Stomach smooth muscle (tissue), 2 donors: ENCODE measurements around the gene ZNF768.
A peak's percentile ranks its signal among the peaks of the same experiment; 100 is the strongest.
"Not testable (repeated sequence)": the region's sequence is repeated elsewhere in the genome, so short reads cannot be mapped to it uniquely, and the experiment has no call there.

Source experiments
- H3K27ac ChIP-seq: one replicate; pipeline ENCODE4 v1.7.0; 2013; ENCODE audit warnings: mild to moderate bottlenecking, low read length, inconsistent platforms
- H3K27me3 ChIP-seq, 2 donors: one replicate each; pipeline ENCODE4 v1.7.0; 2013; ENCODE audit warnings: low read length in 2 of 2; ENCODE audit not compliant: insufficient read depth in 2 of 2, control insufficient read depth in 1 of 2
- H3K36me3 ChIP-seq, 2 donors: one replicate each; pipeline ENCODE4 v1.7.0; 2013; ENCODE audit warnings: low read length in 2 of 2; ENCODE audit not compliant: control insufficient read depth in 2 of 2, insufficient read depth in 2 of 2
- H3K4me1 ChIP-seq: one replicate; pipeline ENCODE4 v1.7.0; 2013; ENCODE audit warnings: low read length; ENCODE audit not compliant: control insufficient read depth, insufficient read depth
- H3K4me3 ChIP-seq, 2 donors: one replicate each; pipeline ENCODE4 v1.7.0; 2013; ENCODE audit warnings: low read length in 2 of 2
- H3K9ac ChIP-seq, 2 donors: one replicate each; pipeline ENCODE4 v1.7.0; 2013; ENCODE audit warnings: low read length in 2 of 2, mild to moderate bottlenecking in 1 of 2
- H3K9me3 ChIP-seq, 2 donors: one replicate each; pipeline ENCODE4 v1.7.0; 2013; ENCODE audit warnings: low read length in 2 of 2; ENCODE audit not compliant: control insufficient read depth in 2 of 2
- donor health status: healthy.
- donor health status: Pancreatic carcinoma.

Gene ZNF768

DNA sequence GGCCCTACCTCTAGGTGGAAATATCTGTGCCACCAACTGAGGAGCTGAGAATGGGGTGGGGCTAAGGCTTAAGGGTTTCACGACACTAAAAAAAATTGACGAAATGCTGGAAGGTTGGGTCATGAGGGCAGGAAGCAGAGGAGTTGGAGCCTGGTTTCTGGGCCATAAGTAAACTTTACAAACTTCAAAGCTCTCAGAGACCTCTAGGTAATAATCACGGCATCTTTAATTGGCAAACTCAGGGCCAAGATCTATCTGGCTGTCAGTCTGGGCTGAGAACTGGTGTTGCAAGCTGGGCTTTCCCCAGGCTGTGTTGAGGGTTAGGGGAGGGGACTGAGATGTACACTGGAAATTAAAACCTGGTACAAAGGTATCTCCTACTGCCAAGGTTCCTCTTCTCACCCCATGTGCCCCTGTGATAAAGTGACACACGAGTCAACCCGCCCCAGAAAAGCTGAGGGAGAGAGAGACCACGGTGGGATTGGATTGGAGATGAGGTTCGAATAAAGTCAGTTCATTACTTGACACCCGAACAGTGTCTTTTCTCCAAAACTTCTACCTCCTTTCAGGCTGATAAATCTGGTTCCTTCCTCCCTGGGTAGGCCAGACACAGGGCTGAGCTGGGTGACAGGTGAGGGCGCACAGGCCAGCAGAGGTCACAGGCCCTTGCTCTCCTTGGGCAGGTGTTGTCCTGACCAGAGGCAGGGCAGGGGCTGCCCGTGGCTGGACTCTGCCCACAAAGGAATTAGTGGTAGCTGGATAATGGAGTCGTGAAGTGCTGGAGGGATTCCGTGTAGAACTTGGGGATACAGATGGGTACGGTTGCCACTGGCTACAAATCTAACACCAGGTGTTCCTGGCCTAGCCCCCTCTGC, 4.0 kb upstream of the ZNF768 start:
- H3K9ac ChIP-seq = no peak overlapping the region
- peaks cover 40% of the 10 kb centered on the region for H3K4me1 ChIP-seq
- H3K27ac ChIP-seq = no peak overlapping the region
- H3K4me3 ChIP-seq = no peak overlapping the region
- no peaks in the 10 kb centered on the region for H3K9me3 ChIP-seq
- no peaks in the 10 kb centered on the region for H3K27me3 ChIP-seq
- H3K36me3 ChIP-seq = peaks cover 4 to 19% of the 10 kb centered on the region in 2 donors

DNA sequence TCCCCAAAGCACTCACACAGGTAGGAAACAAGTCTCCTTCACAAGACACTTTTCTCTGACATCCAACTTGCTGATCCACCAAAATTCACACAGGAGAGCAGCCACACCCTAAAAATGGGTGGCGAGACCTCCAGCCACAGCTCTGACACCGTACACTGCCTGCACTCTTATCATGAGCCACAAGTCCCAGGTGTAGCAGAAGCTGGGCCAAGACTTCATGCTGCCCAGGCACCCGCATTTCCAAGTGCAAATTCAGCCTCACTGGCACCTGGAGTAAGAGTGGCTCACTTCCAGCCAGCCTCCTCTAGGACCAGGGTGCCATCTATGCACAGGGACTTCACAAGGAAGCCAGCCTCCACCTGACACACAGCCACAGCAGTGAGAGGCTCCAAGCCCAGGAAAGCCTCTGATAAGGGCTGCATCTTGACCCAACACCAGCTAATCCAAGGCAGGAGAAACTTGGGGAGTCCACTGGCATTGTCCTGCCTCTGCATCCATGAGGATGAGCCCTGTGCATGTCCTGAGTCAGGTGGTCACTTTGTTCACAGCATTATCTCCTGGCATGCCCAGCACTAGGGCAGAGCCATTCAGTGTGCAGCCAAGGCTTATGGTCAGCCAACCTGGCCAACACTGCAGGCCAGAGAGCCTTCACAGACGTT, 2.6 kb upstream of the ZNF768 start:
- Histone ChIP-seq H3K9ac (peak overlapping the region in 1 of 2 donors; percentile 21), H3K9me3 (no peaks in the 10 kb centered on the region), H3K36me3 (peaks cover 4 to 19% of the 10 kb centered on the region in 2 donors), H3K27me3 (no peaks in the 10 kb centered on the region), H3K4me3 (no peak overlapping the region), H3K27ac (no peak overlapping the region), H3K4me1 (peaks cover 35% of the 10 kb centered on the region)

DNA sequence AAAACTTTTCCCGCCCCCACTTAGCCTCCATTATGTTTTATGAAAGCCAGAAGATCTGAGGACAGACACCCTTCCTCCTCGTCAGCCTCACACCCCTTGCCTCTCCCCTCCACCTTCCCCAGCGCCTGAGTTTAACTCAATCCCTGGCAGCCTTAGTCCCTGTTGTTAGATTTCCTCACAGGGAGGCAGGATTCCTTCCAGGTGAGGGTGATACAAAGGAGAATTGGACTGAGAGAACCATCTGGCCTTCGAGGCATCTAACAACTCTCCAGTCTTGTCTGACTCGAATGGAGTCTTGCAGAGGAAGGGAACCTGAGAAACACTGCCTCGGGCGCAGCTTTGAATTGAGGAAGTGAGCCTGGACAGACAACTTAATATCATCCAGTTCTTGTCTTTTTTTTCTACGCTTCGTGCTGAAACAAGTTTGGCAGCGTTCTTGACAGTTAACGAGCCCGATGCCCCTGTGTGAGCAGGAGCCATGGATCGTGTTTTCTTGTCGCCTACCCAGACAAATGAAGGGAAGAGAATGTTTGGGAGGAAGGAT, 1.3 kb upstream of the ZNF768 start:
- Histone ChIP-seq H3K4me1 (peaks cover 24% of the 10 kb centered on the region), H3K9ac (peak overlapping the region; percentile 68 to 87), H3K27me3 (no peaks in the 10 kb centered on the region), H3K4me3 (peak overlapping the region; percentile 53 to 86), H3K9me3 (no peaks in the 10 kb centered on the region), H3K36me3 (peaks cover 4 to 13% of the 10 kb centered on the region in 2 donors), H3K27ac (peak overlapping the region; percentile 97)

DNA sequence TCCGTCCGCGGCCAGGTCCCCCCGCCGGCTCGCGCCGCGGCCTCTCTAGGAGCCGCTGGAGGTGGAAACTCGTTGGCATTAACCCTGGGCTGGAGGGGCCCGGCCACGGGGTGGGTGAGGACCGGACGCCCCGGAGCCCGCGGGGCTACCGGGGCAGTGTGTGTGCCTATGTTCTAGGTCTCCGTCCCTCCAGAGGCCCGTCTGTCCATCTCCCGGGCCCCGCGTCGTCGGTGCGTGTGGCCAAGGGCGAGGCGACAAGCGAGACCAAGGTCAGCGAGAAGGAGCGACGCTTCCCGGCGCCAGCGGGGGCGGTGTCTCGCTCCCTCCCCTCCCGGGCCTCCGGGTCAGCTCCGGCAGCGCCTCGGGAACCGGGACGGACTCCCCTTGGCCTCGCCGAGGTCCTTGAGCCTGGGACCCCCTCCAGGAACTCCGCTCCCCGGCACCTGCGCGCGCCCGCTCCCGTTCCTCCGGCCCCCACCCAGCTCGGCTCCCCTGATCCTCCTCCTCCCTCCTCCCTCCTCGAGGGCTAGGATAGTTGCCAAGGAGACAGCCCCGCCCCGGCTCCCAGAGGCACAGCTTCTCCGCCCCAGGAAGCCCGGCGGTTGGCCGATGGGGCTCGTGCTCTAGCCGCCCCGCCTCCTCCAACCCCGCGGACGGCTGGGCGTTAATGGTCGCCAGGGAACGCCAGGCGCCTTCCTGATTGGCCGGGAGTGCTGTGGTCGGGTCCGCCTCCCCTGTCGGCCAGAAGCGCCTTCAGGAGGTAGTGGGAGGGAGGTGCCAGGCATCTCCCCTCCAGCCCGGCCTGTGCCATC, 663 bp upstream of the ZNF768 start:
- Histone ChIP-seq H3K27ac (peak overlapping the region; percentile 97), H3K9ac (peak overlapping the region; percentile 90 to 98), H3K4me1 (peaks cover 24% of the 10 kb centered on the region), H3K27me3 (no peaks in the 10 kb centered on the region), H3K36me3 (peaks cover 4 to 10% of the 10 kb centered on the region in 2 donors), H3K9me3 (no peaks in the 10 kb centered on the region), H3K4me3 (peak overlapping the region; percentile 78 to 86)

DNA sequence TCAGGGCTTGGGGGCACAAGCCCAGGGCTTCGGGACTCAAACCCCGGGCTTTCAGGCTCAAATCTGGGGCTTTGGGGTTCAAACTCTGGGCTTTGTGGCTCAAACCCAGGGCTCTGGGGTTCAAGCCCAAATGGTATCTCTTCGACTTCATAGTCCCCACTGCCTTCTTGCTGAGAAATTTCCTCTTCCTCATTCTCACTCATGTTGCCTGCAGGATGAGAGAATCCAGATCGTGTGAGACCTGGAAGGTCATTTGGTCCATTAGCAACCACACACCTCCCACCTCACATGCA, 576 bp downstream of the ZNF768 start:
- Histone ChIP-seq H3K9me3 (no peaks in the 10 kb centered on the region), H3K27ac (peak overlapping the region; percentile 58), H3K9ac (peak overlapping the region; percentile 29 to 68), H3K36me3 (peaks cover under 1 to 4% of the 10 kb centered on the region in 2 donors), H3K4me1 (peaks cover 24% of the 10 kb centered on the region), H3K4me3 (peak overlapping the region; percentile 46 to 86), H3K27me3 (no peaks in the 10 kb centered on the region)

DNA sequence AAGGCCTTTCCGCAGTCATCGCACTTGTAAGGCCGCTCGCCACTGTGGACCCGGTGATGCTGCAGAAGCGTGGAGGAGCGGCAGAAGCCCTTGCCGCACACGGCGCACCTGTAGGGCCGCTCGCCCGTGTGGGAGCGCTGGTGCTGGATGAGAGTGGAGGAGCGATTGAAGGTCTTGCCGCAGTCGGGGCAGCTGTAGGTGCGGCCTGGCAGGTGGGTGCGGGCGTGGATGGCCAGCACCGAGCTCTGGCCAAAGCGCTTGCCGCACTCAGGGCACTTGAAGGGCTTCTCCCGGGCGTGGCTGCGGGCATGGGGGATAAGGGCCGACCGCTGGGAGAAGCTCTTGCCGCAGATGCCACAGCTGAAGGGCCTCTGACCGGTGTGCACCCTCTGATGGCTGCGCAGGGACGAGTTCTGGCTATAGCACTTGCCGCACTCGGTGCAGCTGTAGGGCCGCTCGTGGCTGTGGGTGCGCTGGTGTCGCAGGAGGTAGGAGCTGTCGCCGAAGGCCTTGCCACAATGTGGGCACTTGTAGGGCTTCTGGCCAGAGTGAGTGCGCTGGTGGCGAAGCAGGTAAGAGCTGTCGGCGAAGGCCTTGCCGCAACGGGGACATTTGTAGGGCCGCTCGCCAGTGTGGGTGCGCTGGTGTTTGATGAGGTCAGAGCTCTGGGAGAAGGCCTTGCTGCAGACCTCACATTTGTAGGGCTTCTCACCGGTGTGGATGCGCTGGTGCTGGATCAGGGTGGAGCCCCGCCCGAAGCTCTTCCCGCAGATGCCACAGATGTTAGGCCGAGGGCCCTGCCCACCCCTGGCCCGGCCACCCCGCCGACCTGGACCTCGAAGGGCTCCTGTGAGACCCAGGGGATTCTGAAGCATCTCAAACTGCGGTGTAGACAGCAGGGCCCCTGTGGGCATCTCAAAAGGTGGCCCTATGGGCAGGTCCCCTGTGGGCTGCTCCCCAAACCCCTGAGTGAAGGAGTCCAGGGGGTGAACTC, 1.5 kb downstream of the ZNF768 start:
- H3K9ac ChIP-seq = no peak overlapping the region
- no peaks in the 10 kb centered on the region for H3K9me3 ChIP-seq
- H3K27me3 ChIP-seq = no peaks in the 10 kb centered on the region
- H3K4me1 ChIP-seq = peaks cover 24% of the 10 kb centered on the region
- H3K27ac ChIP-seq = no peak overlapping the region
- no peak overlapping the region for H3K4me3 ChIP-seq
- H3K36me3 ChIP-seq = no peaks in the 10 kb centered on the region

GRCh38 chr16:30523768-30524574, 2.4 kb downstream of the ZNF768 start:
- no peak overlapping the region for H3K27ac ChIP-seq
- H3K4me1 ChIP-seq = peaks cover 21% of the 10 kb centered on the region
- no peaks in the 10 kb centered on the region for H3K27me3 ChIP-seq
- H3K4me3 ChIP-seq = no peak overlapping the region
- no peaks in the 10 kb centered on the region for H3K9me3 ChIP-seq
- H3K9ac ChIP-seq = no peak overlapping the region
- no peaks in the 10 kb centered on the region for H3K36me3 ChIP-seq

DNA sequence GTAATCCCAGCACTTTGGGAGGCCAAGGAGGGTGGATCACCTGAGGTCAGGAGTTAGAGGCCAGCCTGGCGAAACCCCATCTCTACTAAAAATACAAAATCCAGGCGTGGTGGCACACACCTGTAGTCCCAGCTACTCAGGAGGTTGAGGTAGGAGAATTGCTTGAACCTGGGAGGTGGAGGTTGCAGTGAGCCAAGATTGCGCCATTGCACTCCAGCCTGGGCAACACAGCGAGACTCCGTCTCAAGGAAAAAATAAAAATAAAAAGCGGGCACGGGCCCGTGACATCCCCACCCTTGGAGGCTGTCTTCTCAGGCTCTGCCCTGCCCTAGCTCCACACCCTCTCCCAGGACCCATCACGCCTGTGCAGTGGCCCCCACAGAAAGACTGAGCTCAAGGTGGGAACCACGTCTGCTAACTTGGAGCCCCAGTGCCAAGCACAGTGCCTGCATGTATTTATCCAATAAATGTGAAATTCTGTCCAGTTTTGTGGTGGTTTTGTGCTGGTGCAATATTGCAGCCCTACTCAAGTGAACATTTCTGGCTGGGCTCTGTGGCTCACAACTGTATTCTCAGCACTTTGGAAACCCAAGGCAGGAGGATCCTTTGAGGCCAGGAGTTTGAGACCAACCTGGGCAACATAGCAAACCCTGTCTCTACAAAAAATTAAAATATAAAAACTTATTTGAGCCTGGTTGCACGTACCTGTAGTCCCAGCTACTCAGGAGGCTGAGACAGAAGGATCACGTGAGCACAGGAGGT, 3.5 kb downstream of the ZNF768 start:
- not testable (repeated sequence) for H3K4me3 ChIP-seq, H3K27me3 ChIP-seq, H3K9ac ChIP-seq, H3K36me3 ChIP-seq, H3K9me3 ChIP-seq, H3K27ac ChIP-seq
- H3K4me1 ChIP-seq = peaks cover 13% of the 10 kb centered on the region
